Limb (tissue), 2 donors: Measurements from ENCODE around the gene NTN1.
A peak's percentile ranks its signal among the peaks of the same experiment; 100 is the strongest.
"Not testable (repeated sequence)": the region's sequence is repeated elsewhere in the genome, so short reads cannot be mapped to it uniquely, and the experiment has no call there.

Experiments used
- DNase-seq, 2 donors: peaks; one replicate each; pipeline ENCODE4 v3.0.0-alpha.2; 2016; ENCODE audit errors: extremely low spot score in 2 of 2

Gene NTN1

GRCh38 chr17:9080296-9080914 is 59.1 kb downstream of the NTN1 start:
- no peak for DNase-seq

- DNase-seq = no peak
Measured at GRCh38 chr17:9080983-9081382, 59.7 kb downstream of the NTN1 start.

- no peak for DNase-seq
Measured at GRCh38 chr17:9086577-9086976, 65.3 kb downstream of the NTN1 start.

GRCh38 chr17:9087921-9088320 is 66.6 kb downstream of the NTN1 start:
- no peak for DNase-seq

- DNase-seq = no peak
Measured at GRCh38 chr17:9090641-9091096, 69.4 kb downstream of the NTN1 start.

GRCh38 chr17:9094193-9094592 is 72.9 kb downstream of the NTN1 start:
- no peak for DNase-seq

- no peak for DNase-seq
Measured at GRCh38 chr17:9095390-9095789, 74.1 kb downstream of the NTN1 start.

- DNase-seq = no peak
Measured at GRCh38 chr17:9098242-9098825, 77.0 kb downstream of the NTN1 start.

GRCh38 chr17:9101356-9101755 is 80.0 kb downstream of the NTN1 start:
- no peak for DNase-seq

- DNase-seq = not testable (repeated sequence)
Measured at GRCh38 chr17:9103193-9103592, 81.9 kb downstream of the NTN1 start.

- DNase-seq = no peak
Measured at GRCh38 chr17:9104370-9105041, 83.2 kb downstream of the NTN1 start.

GRCh38 chr17:9105068-9105868 is 84.0 kb downstream of the NTN1 start:
- DNase-seq = no peak

GRCh38 chr17:9106278-9106677 is 85.0 kb downstream of the NTN1 start:
- DNase-seq = not testable (repeated sequence)

GRCh38 chr17:9107527-9107926 is 86.2 kb downstream of the NTN1 start:
- no peak for DNase-seq

GRCh38 chr17:9108146-9108545 is 86.8 kb downstream of the NTN1 start:
- no peak for DNase-seq

- DNase-seq = no peak
Measured at GRCh38 chr17:9109933-9110332, 88.6 kb downstream of the NTN1 start.

GRCh38 chr17:9110501-9110900 is 89.2 kb downstream of the NTN1 start:
- DNase-seq = no peak

- DNase-seq = peak; percentile 54 to 65
Measured at GRCh38 chr17:9115214-9116191, 94.2 kb downstream of the NTN1 start.

GRCh38 chr17:9116311-9116835 is 95.1 kb downstream of the NTN1 start:
- no peak for DNase-seq

- no peak for DNase-seq
Measured at GRCh38 chr17:9116861-9117568, 95.7 kb downstream of the NTN1 start.
